Activated CD4-positive, CD25-positive, alpha-beta regulatory T cell treated with anti-CD3 and anti-CD28 coated beads, Interleukin-2, amount 50 U/mL, for 24 hours (primary cell): Measurements from ENCODE around the gene ZNF57.
"Not testable (repeated sequence)": the region's sequence is repeated elsewhere in the genome, so short reads cannot be mapped to it uniquely, and the experiment has no call there.

Source experiments
- ATAC-seq, 2 donors: fragments of 150-1000 bp; cut with Tn5 transposase; one replicate each; pipeline ENCODE4 v1.10.0; 2021; ENCODE audit warnings: mild to moderate bottlenecking in 1 of 2, moderate library complexity in 1 of 2

ZNF57 gene

DNA sequence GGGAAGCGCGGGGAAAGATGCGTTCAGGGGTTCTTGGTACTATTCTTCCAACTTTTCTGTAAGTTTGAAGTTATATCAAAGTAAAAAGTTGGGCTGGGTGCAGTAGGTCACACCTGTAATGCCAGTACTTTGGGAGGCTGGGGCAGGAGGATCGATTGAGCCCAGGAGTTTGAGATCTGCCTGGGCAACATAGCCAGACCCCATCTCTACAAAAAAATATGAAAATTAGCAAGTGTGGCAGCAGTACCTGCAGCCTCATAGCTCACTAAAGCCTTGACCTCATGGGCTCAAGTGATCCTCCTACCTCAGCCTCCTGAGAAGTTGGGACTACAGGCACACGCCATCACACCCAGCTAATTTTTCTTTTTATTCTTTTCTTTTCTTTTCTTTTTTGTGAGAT is 56.4 kb downstream of the ZNF57 start:
- no peak for ATAC-seq

DNA sequence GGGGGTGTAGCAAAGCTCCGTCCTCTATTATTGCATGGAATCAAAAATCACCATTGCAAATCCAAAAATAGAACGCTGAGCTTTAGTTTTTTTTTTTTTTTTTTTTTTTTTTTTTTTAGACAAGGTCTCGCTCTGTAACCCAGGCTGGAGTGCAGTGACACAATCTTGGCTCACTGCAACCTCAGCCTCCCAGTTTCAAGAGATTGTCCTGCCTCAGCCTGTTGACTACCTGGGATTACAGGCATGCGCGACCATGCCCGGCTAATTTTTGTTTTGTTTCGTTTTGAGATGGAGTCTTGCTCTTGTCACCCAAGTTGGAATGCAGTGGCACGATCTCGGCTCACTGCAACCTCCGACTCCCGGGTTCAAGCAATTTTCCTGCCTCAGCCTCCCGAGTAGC is 59.4 kb downstream of the ZNF57 start:
- no peak for ATAC-seq

DNA sequence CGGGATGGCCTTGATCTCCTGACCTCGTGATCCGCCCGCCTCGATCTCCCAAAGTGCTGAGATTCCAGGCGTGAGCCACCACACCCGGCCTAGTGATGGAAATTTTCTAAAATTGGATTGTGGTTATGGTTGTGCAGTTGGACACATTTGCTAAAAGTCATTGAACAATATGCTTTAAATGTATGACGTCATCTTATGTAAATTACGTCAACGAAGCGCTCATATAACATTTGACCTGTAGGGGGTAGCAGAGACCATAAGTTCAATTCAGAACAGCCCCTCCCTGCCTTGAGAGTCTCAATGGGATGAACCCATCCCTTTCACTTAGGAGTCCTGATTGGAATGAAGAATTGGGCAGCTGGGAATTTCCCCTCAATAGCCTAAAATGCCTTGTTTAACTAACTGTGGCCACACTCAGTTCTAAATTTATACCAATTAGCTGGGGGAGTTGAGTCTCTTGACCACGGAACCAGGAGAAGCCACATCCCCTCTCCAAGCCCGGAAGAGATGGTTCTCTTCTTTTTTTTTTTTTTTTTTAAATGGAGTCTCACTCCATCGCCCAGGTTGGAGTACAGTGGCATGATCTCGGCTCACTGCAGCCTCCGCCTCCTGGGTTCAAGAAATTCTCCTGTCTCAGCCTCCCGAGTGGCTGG is 61.4 kb downstream of the ZNF57 start:
- ATAC-seq = peak in 1 of 2 donors; percentile 49

DNA sequence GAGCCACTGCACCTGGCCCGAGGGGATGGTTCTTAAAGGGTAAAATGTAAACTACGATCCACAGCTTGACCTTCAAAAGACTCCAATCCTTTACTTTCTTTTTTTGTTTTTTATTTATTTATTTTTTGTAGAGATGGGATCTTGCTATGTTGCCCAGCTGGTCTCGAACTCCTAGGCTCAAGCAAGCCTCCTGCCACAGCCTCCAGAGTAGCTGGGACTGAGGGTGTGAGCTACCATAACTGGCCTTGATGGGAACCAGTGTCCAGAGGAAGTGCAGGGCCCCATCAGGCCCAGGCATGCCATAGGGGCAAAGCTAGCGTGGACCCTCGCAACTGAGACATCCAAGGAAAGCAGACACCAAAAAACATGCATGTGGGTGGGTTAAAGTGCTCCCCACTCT is 62.4 kb downstream of the ZNF57 start:
- no peak for ATAC-seq

DNA sequence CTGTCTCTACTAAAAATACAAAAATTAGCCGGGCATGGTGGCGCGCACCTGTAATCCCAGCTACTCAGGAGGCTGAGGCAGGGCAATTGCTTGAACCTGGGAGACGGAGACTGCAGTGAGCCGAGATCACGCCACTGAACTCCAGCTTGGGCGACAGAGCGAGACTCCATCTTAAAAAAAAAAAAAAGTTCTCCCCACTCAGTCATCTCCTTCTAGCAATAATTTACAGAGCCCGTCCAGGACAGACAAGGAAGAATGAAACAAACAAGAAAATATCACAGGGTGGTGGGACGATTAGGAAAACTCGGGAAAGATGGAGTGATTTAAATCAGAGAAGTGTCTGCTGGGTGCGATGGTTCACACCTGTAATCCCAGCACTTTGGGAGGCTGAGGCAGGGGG is 62.9 kb downstream of the ZNF57 start:
- not testable (repeated sequence) for ATAC-seq

DNA sequence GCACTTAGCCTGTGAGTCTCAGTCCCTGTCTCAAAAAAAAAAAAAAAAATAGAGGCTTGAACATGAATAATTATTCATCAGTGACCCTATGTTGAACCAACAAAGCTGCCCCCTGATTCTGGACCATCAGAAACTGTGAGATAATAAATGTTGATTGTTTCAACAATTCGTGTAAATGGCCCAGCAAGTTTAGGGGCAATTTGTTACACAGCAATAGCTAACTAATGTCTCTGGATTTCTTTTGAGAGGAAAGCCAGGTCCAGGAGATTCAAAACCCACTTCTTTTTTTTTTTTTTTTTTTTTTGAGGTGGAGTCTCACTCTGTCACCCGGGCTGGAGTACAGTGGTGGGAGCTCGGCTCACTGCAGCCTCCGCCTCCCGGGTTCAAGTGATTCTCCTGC is 64.1 kb downstream of the ZNF57 start:
- ATAC-seq = no peak

DNA sequence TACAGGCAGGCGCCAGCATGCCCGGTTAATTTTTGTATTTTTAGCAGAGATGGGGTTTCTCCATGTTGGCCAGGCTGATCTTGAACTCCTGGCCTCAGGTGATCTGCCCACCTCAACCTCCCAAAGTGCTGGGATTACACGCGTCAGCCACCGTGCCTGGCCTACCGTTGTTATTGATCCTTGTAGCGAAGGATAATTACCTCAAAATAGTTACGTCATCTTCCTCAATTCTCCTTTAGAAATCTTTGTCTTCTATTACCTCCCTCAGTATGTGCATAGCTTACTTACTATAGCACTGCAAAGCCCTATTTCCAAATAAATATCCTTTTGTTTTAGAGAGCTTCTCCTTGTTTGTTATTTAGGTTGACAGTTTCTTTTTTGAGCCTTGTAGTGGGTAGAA is 67.2 kb downstream of the ZNF57 start:
- no peak for ATAC-seq
